Stimulated activated memory B cell treated with anti-CD40 and anti-IgM and Interleukin-4, amounts not matched to agents 10 μg/mL and 1 μg/mL and 100 μg/mL, for 72 hours (primary cell): ENCODE data around the gene OR13C3.

Experiments
- ATAC-seq: fragments of 150-1000 bp; cut with Tn5 transposase; 2 replicates; pipeline ENCODE4 v1.10.0; 2021
- H3K27ac Mint-ChIP-seq: one replicate; pipeline ENCODE4 v1.8.0; 2022; ENCODE audit warnings: mild to moderate bottlenecking, mixed read lengths
- H3K27me3 Mint-ChIP-seq: one replicate; pipeline ENCODE4 v1.8.0; 2022; ENCODE audit warnings: mixed read lengths
- H3K36me3 Mint-ChIP-seq: one replicate; pipeline ENCODE4 v1.8.0; 2022; ENCODE audit warnings: mixed read lengths
- H3K4me1 Mint-ChIP-seq: one replicate; pipeline ENCODE4 v1.8.0; 2022; ENCODE audit warnings: mixed read lengths
- H3K4me3 Mint-ChIP-seq: one replicate; pipeline ENCODE4 v1.8.0; 2022; ENCODE audit warnings: mild to moderate bottlenecking, moderate library complexity, mixed read lengths
- H3K9me3 Mint-ChIP-seq: one replicate; pipeline ENCODE4 v1.8.0; 2022; ENCODE audit warnings: mixed read lengths

OR13C3 gene

DNA sequence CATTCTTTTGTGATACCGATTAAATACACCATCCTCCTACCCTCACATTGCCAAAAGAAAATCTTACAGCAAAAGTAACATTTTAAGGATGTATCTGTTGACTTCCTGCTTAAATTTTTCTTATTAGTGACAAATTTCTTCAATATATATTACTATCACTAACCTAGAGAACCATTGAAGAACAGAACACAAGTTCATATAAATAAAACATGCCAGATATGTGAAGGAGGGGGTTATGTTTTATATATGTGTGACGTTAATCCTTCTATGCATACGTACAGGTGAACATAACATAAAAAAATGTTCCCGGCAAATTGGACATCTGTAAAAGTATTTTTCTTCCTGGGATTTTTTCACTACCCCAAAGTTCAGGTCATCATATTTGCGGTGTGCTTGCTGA lies 32.7 kb downstream of the OR13C3 start, which contains the start of gene OR13F1:
TSS of gene OR13F1 (plus strand) at position 301 of the 400 bp plus-strand sequence. CDS start at position 301, 0 bp downstream.
- Mint-ChIP-seq H3K36me3 (no peaks in the 10 kb centered on the region), H3K27ac (no peak within 1 kb of the TSS), H3K27me3 (no peaks in the 10 kb centered on the region), H3K9me3 (no peaks in the 10 kb centered on the region), H3K4me3 (no peak within 1 kb of the TSS), H3K4me1 (no peaks in the 10 kb centered on the region)
- ATAC-seq: no peak

DNA sequence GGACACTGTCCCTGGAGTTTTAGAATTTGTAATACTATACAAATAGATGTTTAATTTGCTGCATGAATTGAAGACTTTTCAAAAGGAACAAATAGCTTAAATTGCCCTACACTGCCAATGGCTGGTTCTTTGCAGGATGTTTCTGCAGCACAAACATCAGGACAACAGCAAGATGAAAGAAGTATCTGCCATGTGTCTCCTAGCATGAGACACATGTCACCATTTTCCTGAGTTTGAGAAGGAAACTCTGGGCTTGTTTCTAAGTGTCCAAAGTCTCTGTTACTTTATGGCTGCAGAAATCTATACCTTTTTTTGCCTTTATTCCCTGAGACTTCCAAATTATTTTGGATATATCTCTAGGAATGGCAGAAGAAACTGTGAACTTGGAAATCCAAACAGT lies 33.2 kb downstream of the OR13C3 start:
- no peak overlapping the region for H3K27ac Mint-ChIP-seq
- no peak for ATAC-seq
- no peaks in the 10 kb centered on the region for H3K4me1 Mint-ChIP-seq
- H3K4me3 Mint-ChIP-seq: no peak overlapping the region
- no peaks in the 10 kb centered on the region for H3K36me3 Mint-ChIP-seq
- no peaks in the 10 kb centered on the region for H3K9me3 Mint-ChIP-seq
- H3K27me3 Mint-ChIP-seq: no peaks in the 10 kb centered on the region

DNA sequence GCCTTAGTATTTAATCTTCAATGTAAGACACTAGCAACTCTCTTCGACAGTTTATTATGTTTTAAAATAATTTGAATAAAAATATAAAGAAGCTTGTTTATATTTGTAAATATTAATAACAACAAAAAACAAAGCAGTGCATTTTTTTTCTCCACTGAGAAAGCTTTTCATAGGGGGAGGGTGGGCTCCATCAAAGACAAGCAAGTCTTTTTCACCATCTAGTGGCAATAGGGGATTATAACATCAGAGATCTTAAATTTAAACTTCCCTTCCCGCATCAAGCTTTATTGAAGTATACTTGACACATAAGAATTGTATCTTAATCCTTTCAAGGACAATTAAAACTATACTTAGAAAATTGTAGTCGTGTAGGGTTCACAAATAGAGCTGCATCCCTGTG lies 41.8 kb downstream of the OR13C3 start:
- H3K4me1 Mint-ChIP-seq: no peaks in the 10 kb centered on the region
- H3K4me3 Mint-ChIP-seq: no peak overlapping the region
- H3K36me3 Mint-ChIP-seq: no peaks in the 10 kb centered on the region
- no peaks in the 10 kb centered on the region for H3K27me3 Mint-ChIP-seq
- H3K9me3 Mint-ChIP-seq: no peaks in the 10 kb centered on the region
- no peak for ATAC-seq
- H3K27ac Mint-ChIP-seq: no peak overlapping the region
